Activated T-helper 1 cell treated with anti-CD3 and anti-CD28 coated beads, Interleukin-12 subunit alpha, Interleukin-12 subunit beta, Interleukin-2, Interleukin-4 antibody, amounts not matched to agents 30 ng/mL and 10 ng/mL and 1 ng/mL, durations not matched to agents 14 hours and 24 hours and 36 hours (primary cell): ENCODE results near the gene RPL5. TPM values are rescaled to one million over a fixed set of nuclear protein-coding genes. Genes with fewer than 3 reads are reported as not detected.
"Not testable (repeated sequence)": the region's sequence is repeated elsewhere in the genome, so short reads cannot be mapped to it uniquely, and the experiment has no call there.

Source experiments
- DNase-seq: peaks from one replicate; pipeline ENCODE4 v3.0.0; 2021; ENCODE audit warnings: low spot score
- H3K27ac Mint-ChIP-seq: one replicate; pipeline ENCODE4 v1.8.0; 2021; ENCODE audit warnings: mild to moderate bottlenecking, mixed read lengths
- H3K27me3 Mint-ChIP-seq: one replicate; pipeline ENCODE4 v1.8.0; 2022; ENCODE audit warnings: mild to moderate bottlenecking, moderate library complexity, mixed read lengths; ENCODE audit not compliant: insufficient read depth
- H3K36me3 Mint-ChIP-seq: one replicate; pipeline ENCODE4 v1.8.0; 2021; ENCODE audit warnings: low read depth, mixed read lengths
- H3K4me1 Mint-ChIP-seq: one replicate; pipeline ENCODE4 v1.8.0; 2021; ENCODE audit warnings: low read depth, mixed read lengths
- H3K4me3 Mint-ChIP-seq: one replicate; pipeline ENCODE4 v1.8.0; 2021; ENCODE audit warnings: mild to moderate bottlenecking, moderate library complexity, mixed read lengths
- H3K9me3 Mint-ChIP-seq: one replicate; pipeline ENCODE4 v1.8.0; 2021; ENCODE audit warnings: mixed read lengths
- intact Hi-C: fragments of 100-400 bp; cut with micrococcal nuclease; formaldehyde crosslinking; loops from one replicate; pipeline ENCODE4 v1.15.1; 2024
- total RNA-seq: library from RNA; stranded (reverse); gene quantifications from 2 replicates; pipeline ENCODE4 v1.2.3, GENCODE V29; 2022

Gene RPL5
- 1,115 and 1,120 TPM in 2 replicates for total RNA-seq

DNA sequence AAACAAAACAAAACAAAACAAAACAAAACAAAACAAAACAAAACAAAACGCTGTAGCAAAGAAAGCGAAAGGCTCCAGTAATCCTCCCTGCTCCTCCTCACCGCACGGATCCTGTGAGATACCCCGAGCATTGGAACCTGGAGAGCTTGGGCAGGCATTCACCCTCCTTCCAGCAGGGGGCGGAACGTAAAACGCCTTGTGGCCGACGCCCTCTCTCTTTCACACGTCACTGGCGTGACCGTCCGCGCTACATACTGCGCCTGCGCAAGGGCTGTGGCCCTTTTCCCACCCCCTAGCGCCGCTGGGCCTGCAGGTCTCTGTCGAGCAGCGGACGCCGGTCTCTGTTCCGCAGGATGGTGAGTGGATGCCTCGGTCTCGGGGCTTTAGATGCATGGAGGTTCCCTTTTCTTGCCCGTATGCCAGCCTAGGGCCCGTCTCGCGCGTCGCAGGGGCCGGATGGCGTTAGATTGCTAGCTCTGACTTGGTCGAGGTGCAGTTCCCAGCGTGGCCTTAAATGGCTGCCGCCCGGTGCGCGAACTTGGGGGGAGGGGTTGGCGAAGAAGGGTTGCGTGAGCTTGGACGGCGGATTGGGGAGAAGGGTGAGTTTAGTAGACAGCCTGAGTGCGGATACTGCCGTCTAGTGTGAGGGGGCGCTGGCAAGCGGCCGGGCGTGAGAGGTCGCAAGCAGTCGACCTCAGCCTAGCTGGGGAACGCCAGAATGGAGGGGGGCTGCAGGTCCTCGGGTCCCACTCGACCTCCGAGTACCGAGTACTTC is at the start of gene RPL5:
RPL5 (plus strand) TSS at position 279 of the 775 bp plus-strand sequence; CDS start at position 354, 75 bp downstream.
- DNase-seq = peak; percentile 96
- Mint-ChIP-seq H3K27ac (peak within 1 kb of the TSS; percentile 97), H3K9me3 (no peaks in the 10 kb centered on the region), H3K4me3 (peak within 1 kb of the TSS; percentile 96), H3K4me1 (peaks cover 35% of the 10 kb centered on the region), H3K27me3 (peaks cover 2% of the 10 kb centered on the region), H3K36me3 (peaks cover 48% of the 10 kb centered on the region)
- intact Hi-C loops = loop anchor here (1.0 to 10.0 kb wide), 10 partner anchors 27 to 1043 kb away; partner anchors contain the start of genes CCDC18, DNTTIP2, DR1 and GFI1

DNA sequence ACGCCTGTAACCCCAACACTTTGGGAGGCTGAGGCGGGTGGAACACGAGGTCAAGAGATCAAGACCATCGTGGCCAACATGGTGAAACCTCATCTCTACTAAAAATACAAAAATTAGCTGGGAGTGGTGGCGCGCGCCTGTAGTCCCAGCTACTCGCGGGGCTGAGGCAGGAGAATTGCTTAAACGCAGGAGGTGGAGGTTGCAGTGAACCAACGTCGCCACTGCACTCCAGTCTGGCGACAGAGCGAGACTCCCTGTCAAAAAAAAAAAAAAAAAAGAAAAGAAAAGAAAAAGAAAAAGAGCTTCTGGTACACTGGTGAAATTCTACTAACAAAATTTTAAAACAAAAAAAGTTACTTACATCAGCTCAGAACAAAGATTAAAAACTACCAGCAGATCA is 48.3 kb upstream of the RPL5 start:
- Mint-ChIP-seq H3K4me1 (peaks cover 14% of the 10 kb centered on the region), H3K27me3 (peaks cover 81% of the 10 kb centered on the region), H3K4me3 (peak overlapping the region; percentile 75)
- not testable (repeated sequence) for H3K27ac Mint-ChIP-seq, H3K36me3 Mint-ChIP-seq, H3K9me3 Mint-ChIP-seq, DNase-seq
- intact Hi-C loops = loop anchor here (10.0 kb wide), 2 partner anchors 309 to 1061 kb away; no protein-coding TSS in a partner anchor

GRCh38 chr1:92784021-92784638 is 47.7 kb upstream of the RPL5 start:
- H3K4me3 Mint-ChIP-seq = peak overlapping the region; percentile 75
- DNase-seq = peak; percentile 46
- peaks cover 14% of the 10 kb centered on the region for H3K4me1 Mint-ChIP-seq
- peaks cover 2% of the 10 kb centered on the region for H3K36me3 Mint-ChIP-seq
- H3K27ac Mint-ChIP-seq = peak overlapping the region; percentile 13
- H3K27me3 Mint-ChIP-seq = peaks cover 77% of the 10 kb centered on the region
- H3K9me3 Mint-ChIP-seq = no peaks in the 10 kb centered on the region
- intact Hi-C loops = loop anchor here (10.0 kb wide), 2 partner anchors 309 to 1061 kb away; no protein-coding TSS in a partner anchor

GRCh38 chr1:92784639-92785500 is 47.0 kb upstream of the RPL5 start, which contains the start of gene EVI5:
TSS of gene EVI5 (minus strand) at chr1:92785108. CDS start at chr1:92736546, 48,562 bp downstream.
- peaks cover 77% of the 10 kb centered on the region for H3K27me3 Mint-ChIP-seq
- no peaks in the 10 kb centered on the region for H3K9me3 Mint-ChIP-seq
- peaks cover 14% of the 10 kb centered on the region for H3K4me1 Mint-ChIP-seq
- H3K36me3 Mint-ChIP-seq = peaks cover 2% of the 10 kb centered on the region
- peak; percentile 28 for DNase-seq
- peak within 1 kb of the TSS; percentile 61 for H3K27ac Mint-ChIP-seq
- intact Hi-C loops = loop anchor here (10.0 kb wide), 2 partner anchors 310 to 1060 kb away; no protein-coding TSS in a partner anchor
- H3K4me3 Mint-ChIP-seq = peak within 1 kb of the TSS; percentile 75

GRCh38 chr1:92786111-92786901 is 45.5 kb upstream of the RPL5 start:
- no peak for DNase-seq
- H3K9me3 Mint-ChIP-seq = no peaks in the 10 kb centered on the region
- peaks cover 14% of the 10 kb centered on the region for H3K4me1 Mint-ChIP-seq
- H3K27me3 Mint-ChIP-seq = peaks cover 78% of the 10 kb centered on the region
- peaks cover 2% of the 10 kb centered on the region for H3K36me3 Mint-ChIP-seq
- no peak overlapping the region for H3K27ac Mint-ChIP-seq
- intact Hi-C loops = loop anchor here (10.0 kb wide), 2 partner anchors 312 to 1058 kb away; no protein-coding TSS in a partner anchor
- peak overlapping the region; percentile 37 for H3K4me3 Mint-ChIP-seq

- no peak for DNase-seq
- no peak overlapping the region for H3K4me3 Mint-ChIP-seq
- no peaks in the 10 kb centered on the region for H3K9me3 Mint-ChIP-seq
- H3K4me1 Mint-ChIP-seq = peaks cover 6% of the 10 kb centered on the region
- H3K27ac Mint-ChIP-seq = no peak overlapping the region
- H3K27me3 Mint-ChIP-seq = peaks cover 77% of the 10 kb centered on the region
- intact Hi-C loops = no loop called here
- peaks cover 2% of the 10 kb centered on the region for H3K36me3 Mint-ChIP-seq
These were observed 41.8 kb upstream of the RPL5 start for GRCh38 chr1:92790081-92790480.

- Mint-ChIP-seq H3K4me1 (no peaks in the 10 kb centered on the region), H3K27me3 (peaks cover 71% of the 10 kb centered on the region), H3K9me3 (no peaks in the 10 kb centered on the region), H3K27ac (no peak overlapping the region), H3K4me3 (no peak overlapping the region), H3K36me3 (no peaks in the 10 kb centered on the region)
- intact Hi-C loops = no loop called here
- no peak for DNase-seq
These were observed 41.0 kb upstream of the RPL5 start for GRCh38 chr1:92790867-92791266.

DNA sequence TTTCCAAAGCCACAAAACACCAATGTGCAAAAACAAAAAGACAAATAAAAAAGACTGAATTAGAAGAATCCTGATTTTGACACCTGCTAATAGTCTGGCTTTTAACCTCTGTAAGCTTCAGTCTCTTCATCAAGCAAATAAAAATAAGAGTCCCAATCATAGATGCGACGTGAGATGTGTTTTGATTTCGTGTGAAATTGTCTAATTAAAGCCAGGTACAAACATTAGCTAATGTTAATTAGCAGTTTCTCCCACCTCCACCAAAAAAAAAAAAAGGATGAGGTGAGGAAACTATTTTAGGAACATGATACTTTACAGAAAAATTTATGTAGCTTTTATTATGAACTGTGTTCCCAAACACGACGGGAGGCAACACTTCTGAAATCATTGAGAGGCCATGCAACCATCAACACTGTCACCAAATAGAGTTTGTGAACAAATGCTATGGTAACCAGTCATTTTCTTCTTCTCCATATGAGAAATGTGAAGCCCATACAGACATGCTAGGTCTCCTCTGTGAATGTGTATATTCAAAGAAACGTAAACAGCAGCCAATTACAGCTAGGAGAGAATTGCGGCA is 40.3 kb upstream of the RPL5 start:
- Mint-ChIP-seq H3K4me3 (no peak overlapping the region), H3K36me3 (no peaks in the 10 kb centered on the region), H3K4me1 (no peaks in the 10 kb centered on the region), H3K27ac (no peak overlapping the region), H3K27me3 (peaks cover 67% of the 10 kb centered on the region), H3K9me3 (no peaks in the 10 kb centered on the region)
- DNase-seq = no peak
- intact Hi-C loops = no loop called here

GRCh38 chr1:92792340-92792782 is 39.5 kb upstream of the RPL5 start:
- H3K4me1 Mint-ChIP-seq = no peaks in the 10 kb centered on the region
- H3K9me3 Mint-ChIP-seq = no peaks in the 10 kb centered on the region
- no peak overlapping the region for H3K27ac Mint-ChIP-seq
- intact Hi-C loops = no loop called here
- no peak for DNase-seq
- no peak overlapping the region for H3K4me3 Mint-ChIP-seq
- peaks cover 66% of the 10 kb centered on the region for H3K27me3 Mint-ChIP-seq
- H3K36me3 Mint-ChIP-seq = no peaks in the 10 kb centered on the region

GRCh38 chr1:92795166-92795565 is 36.7 kb upstream of the RPL5 start:
- Mint-ChIP-seq H3K27me3 (peaks cover 52% of the 10 kb centered on the region), H3K27ac (no peak overlapping the region), H3K4me1 (no peaks in the 10 kb centered on the region), H3K36me3 (no peaks in the 10 kb centered on the region), H3K9me3 (no peaks in the 10 kb centered on the region), H3K4me3 (no peak overlapping the region)
- no peak for DNase-seq
- intact Hi-C loops = no loop called here

- Mint-ChIP-seq H3K9me3 (no peaks in the 10 kb centered on the region), H3K27me3 (peaks cover 40% of the 10 kb centered on the region), H3K4me3 (no peak overlapping the region), H3K27ac (no peak overlapping the region), H3K4me1 (no peaks in the 10 kb centered on the region), H3K36me3 (peaks cover 1% of the 10 kb centered on the region)
- intact Hi-C loops = no loop called here
- no peak for DNase-seq
These were observed 34.5 kb upstream of the RPL5 start for GRCh38 chr1:92797297-92797696.
